Measurements from ENCODE around the gene KRTAP1-3.
"Not testable (repeated sequence)": the region's sequence is repeated elsewhere in the genome, so short reads cannot be mapped to it uniquely, and the experiment has no call there.

KRTAP1-3 gene

GRCh38 chr17:41061964-41062363 is 27.3 kb upstream of the KRTAP1-3 start:
- Histone ChIP-seq H4K20me1 (ENCODE audit: insufficient read depth, low read length) (no peaks in the 10 kb centered on the region), H3K9me3 (ENCODE audit: insufficient read depth, low read length) (no peaks in the 10 kb centered on the region), H3K36me3 (replicated peaks; ENCODE audit: low read depth, low read length) (no peaks in the 10 kb centered on the region), H3K4me3 (ENCODE audit: low read length) (no peak overlapping the region), H3K9ac (ENCODE audit: low read length) (no peak overlapping the region), H3K27me3 (ENCODE audit: low read depth, low read length) (peaks cover 23% of the 10 kb centered on the region), H3K27ac (ENCODE audit: low read length) (no peak overlapping the region), H2AFZ (ENCODE audit: low read depth, low read length) (no peak overlapping the region), H3K4me2 (ENCODE audit: low read length) (no peak overlapping the region), H3K79me2 (ENCODE audit: low read length) (no peaks in the 10 kb centered on the region), H3K4me1 (ENCODE audit: low read length) (no peaks in the 10 kb centered on the region)
- TF ChIP-seq EZH2phosphoT487 (IDR thresholded peaks at IDR 0.05; ENCODE audit: low read depth) (no peak), CTCF (IDR thresholded peaks at IDR 0.05; ENCODE audit: low read depth, low read length) (no peak)

DNA sequence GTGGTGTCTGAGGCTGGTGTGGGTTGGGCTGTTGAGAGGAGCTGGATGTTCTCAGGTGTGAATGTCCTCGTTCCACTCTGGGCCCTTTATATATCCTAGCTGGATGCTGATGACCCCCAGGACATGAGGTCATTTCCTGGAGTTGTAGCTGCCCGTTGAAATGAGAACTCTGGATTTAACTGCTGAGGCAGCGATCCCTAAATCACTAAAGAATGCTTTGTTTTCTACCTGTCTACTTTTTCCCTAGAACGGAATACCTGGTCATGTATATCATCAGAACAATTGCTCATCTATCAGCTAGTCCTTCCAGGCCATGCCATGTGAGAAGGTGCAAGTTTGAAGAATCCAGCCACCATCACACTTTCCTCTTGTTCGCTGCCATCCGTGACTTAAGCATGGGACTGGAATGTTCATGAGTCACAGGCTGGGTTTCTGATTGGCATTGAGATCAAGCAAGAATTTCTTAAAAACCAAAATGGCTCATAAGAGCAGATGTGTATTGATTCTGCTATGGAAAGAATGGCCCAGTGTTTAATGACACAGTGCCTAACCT is 25.5 kb upstream of the KRTAP1-3 start, which contains the start of gene KRTAP2-3:
Gene KRTAP2-3 (minus strand): TSS at position 63 of the 553 bp plus-strand sequence. CDS start 64 bp downstream, outside the sequence.
- H3K27ac ChIP-seq (ENCODE audit: low read length), result no peak within 1 kb of the TSS
- TF ChIP-seq CTCF (IDR thresholded peaks at IDR 0.05; ENCODE audit: low read depth, low read length), result no peak
- no peak for TF ChIP-seq EZH2phosphoT487 (IDR thresholded peaks at IDR 0.05; ENCODE audit: low read depth)

GRCh38 chr17:41059276-41060051 is 24.8 kb upstream of the KRTAP1-3 start:
- H3K27me3 ChIP-seq (ENCODE audit: low read depth, low read length), result peaks cover 23% of the 10 kb centered on the region
- H3K79me2 ChIP-seq (ENCODE audit: low read length); H3K9me3 ChIP-seq (ENCODE audit: insufficient read depth, low read length); H3K4me1 ChIP-seq (ENCODE audit: low read length); H3K4me3 ChIP-seq (ENCODE audit: low read length); H3K27ac ChIP-seq (ENCODE audit: low read length); H3K9ac ChIP-seq (ENCODE audit: low read length); H4K20me1 ChIP-seq (ENCODE audit: insufficient read depth, low read length); H3K4me2 ChIP-seq (ENCODE audit: low read length); H2AFZ ChIP-seq (ENCODE audit: low read depth, low read length); H3K36me3 ChIP-seq (replicated peaks; ENCODE audit: low read depth, low read length): not testable (repeated sequence)

More for the DNA sequence above, 25.5 kb upstream of the KRTAP1-3 start, which contains the start of gene KRTAP2-3:
- no peaks in the 10 kb centered on the region for H4K20me1 ChIP-seq (ENCODE audit: insufficient read depth, low read length)
- H3K9me3 ChIP-seq (ENCODE audit: insufficient read depth, low read length), result no peaks in the 10 kb centered on the region
- peaks cover 23% of the 10 kb centered on the region for H3K27me3 ChIP-seq (ENCODE audit: low read depth, low read length)
- H3K36me3 ChIP-seq (replicated peaks; ENCODE audit: low read depth, low read length), result no peaks in the 10 kb centered on the region
- no peaks in the 10 kb centered on the region for H3K4me1 ChIP-seq (ENCODE audit: low read length)
- no peak within 1 kb of the TSS for H2AFZ ChIP-seq (ENCODE audit: low read depth, low read length)
- H3K4me3 ChIP-seq (ENCODE audit: low read length), result no peak within 1 kb of the TSS
- H3K9ac ChIP-seq (ENCODE audit: low read length), result no peak within 1 kb of the TSS
- no peak within 1 kb of the TSS for H3K4me2 ChIP-seq (ENCODE audit: low read length)
- H3K79me2 ChIP-seq (ENCODE audit: low read length), result no peaks in the 10 kb centered on the region

DNA sequence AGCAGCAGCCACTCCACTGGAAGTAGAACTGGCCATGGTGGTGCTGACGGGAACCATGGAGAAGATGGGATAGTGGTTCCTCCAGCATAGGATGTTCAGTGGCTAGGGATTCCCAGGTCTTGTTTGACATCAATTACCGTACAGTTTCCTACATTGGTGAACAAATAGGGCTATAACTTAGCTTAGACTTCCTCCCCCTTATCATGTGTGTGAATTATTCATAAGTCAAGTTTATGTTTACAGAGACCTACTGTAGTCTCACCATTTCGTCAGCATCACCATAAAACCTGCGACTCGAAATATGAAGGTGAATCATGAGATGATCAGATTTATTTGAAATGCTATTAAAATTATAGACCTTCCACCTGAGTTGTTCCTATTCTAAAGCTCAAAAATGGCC is 24.1 kb upstream of the KRTAP1-3 start:
- Histone ChIP-seq H4K20me1 (ENCODE audit: insufficient read depth, low read length) (no peaks in the 10 kb centered on the region), H3K27me3 (ENCODE audit: low read depth, low read length) (peaks cover 23% of the 10 kb centered on the region), H3K4me1 (ENCODE audit: low read length) (no peaks in the 10 kb centered on the region), H3K9me3 (ENCODE audit: insufficient read depth, low read length) (no peaks in the 10 kb centered on the region), H3K27ac (ENCODE audit: low read length) (no peak overlapping the region), H2AFZ (ENCODE audit: low read depth, low read length) (no peak overlapping the region), H3K79me2 (ENCODE audit: low read length) (no peaks in the 10 kb centered on the region), H3K9ac (ENCODE audit: low read length) (no peak overlapping the region), H3K4me3 (ENCODE audit: low read length) (no peak overlapping the region), H3K36me3 (replicated peaks; ENCODE audit: low read depth, low read length) (no peaks in the 10 kb centered on the region), H3K4me2 (ENCODE audit: low read length) (no peak overlapping the region)
- TF ChIP-seq EZH2phosphoT487 (IDR thresholded peaks at IDR 0.05; ENCODE audit: low read depth) (no peak), CTCF (IDR thresholded peaks at IDR 0.05; ENCODE audit: low read depth, low read length) (no peak)
